OCI-LY7 (cell line): ENCODE measurements around the gene COPS3.

Experiments
- EZH2phosphoT487 ChIP-seq: fragments of 200-600 bp; sonication (generic); IDR thresholded peaks from 2 replicates; pipeline ENCODE4 v1.6.1; 2018; ENCODE audit warnings: low read depth, borderline replicate concordance, mild to moderate bottlenecking, mixed run types, antibody characterized with exemption, low read length, moderate library complexity, mixed read lengths
- TF ChIP-seq, protein P1 (sequence below): fragments of 200-600 bp; sonication (generic); conservative IDR thresholded peaks from 2 replicates; pipeline ENCODE4 v1.5.1; 2014; ENCODE audit warnings: mild to moderate bottlenecking, antibody characterized with exemption, low read length, moderate library complexity, mixed read lengths

GRCh38 chr17:17304521-17304985 is 23.5 kb upstream of the COPS3 start:
- TF ChIP-seq, protein P1, sequence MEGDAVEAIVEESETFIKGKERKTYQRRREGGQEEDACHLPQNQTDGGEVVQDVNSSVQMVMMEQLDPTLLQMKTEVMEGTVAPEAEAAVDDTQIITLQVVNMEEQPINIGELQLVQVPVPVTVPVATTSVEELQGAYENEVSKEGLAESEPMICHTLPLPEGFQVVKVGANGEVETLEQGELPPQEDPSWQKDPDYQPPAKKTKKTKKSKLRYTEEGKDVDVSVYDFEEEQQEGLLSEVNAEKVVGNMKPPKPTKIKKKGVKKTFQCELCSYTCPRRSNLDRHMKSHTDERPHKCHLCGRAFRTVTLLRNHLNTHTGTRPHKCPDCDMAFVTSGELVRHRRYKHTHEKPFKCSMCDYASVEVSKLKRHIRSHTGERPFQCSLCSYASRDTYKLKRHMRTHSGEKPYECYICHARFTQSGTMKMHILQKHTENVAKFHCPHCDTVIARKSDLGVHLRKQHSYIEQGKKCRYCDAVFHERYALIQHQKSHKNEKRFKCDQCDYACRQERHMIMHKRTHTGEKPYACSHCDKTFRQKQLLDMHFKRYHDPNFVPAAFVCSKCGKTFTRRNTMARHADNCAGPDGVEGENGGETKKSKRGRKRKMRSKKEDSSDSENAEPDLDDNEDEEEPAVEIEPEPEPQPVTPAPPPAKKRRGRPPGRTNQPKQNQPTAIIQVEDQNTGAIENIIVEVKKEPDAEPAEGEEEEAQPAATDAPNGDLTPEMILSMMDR: no peak
- TF ChIP-seq EZH2phosphoT487: no peak
